Glutamatergic neuron (in vitro differentiated cells): ENCODE results near the gene CARMIL1. TPM values are rescaled to one million over a fixed set of nuclear protein-coding genes. Genes with fewer than 3 reads are reported as not detected.

Experiments used
- DNase-seq: peaks from one replicate; pipeline ENCODE4 v3.0.0; 2022
- H3K27ac Mint-ChIP-seq: one replicate; pipeline ENCODE4 v1.8.0; 2020; ENCODE audit warnings: mild to moderate bottlenecking, mixed read lengths, inconsistent platforms; ENCODE audit not compliant: unreplicated experiment
- H3K27me3 Mint-ChIP-seq: one replicate; pipeline ENCODE4 v1.8.0; 2020; ENCODE audit warnings: mild to moderate bottlenecking, moderate library complexity, mixed read lengths, inconsistent platforms; ENCODE audit not compliant: unreplicated experiment
- H3K36me3 Mint-ChIP-seq: one replicate; pipeline ENCODE4 v1.8.0; 2020; ENCODE audit warnings: mild to moderate bottlenecking, mixed read lengths, inconsistent platforms; ENCODE audit not compliant: unreplicated experiment
- H3K4me1 Mint-ChIP-seq: one replicate; pipeline ENCODE4 v1.8.0; 2020; ENCODE audit warnings: mild to moderate bottlenecking, low read depth, mixed read lengths, inconsistent platforms; ENCODE audit not compliant: unreplicated experiment
- H3K4me3 Mint-ChIP-seq: one replicate; pipeline ENCODE4 v1.8.0; 2020; ENCODE audit warnings: mild to moderate bottlenecking, mixed read lengths, inconsistent platforms; ENCODE audit not compliant: unreplicated experiment
- H3K9me3 Mint-ChIP-seq: one replicate; pipeline ENCODE4 v1.8.0; 2020; ENCODE audit warnings: mild to moderate bottlenecking, moderate library complexity, mixed read lengths, inconsistent platforms; ENCODE audit not compliant: unreplicated experiment
- total RNA-seq: library from RNA; stranded (reverse); fragmentation: NEBNext Ultra II Directional; extraction: Animal tissue kit (Norgen Biotek cat#: 25700); gene quantifications from one replicate; pipeline ENCODE4 v1.2.1, GENCODE V29; 2021; ENCODE audit not compliant: unreplicated experiment
- TF ChIP-seq, protein P1 (sequence below): fragments of 200-600 bp; sonication (generic); IDR thresholded peaks from one replicate; pipeline ENCODE4 v1.5.0; 2021; ENCODE audit not compliant: partially characterized antibody, unreplicated experiment

CARMIL1 gene
- total RNA-seq, 1 donor from 2014 or later: 4.8 TPM

DNA sequence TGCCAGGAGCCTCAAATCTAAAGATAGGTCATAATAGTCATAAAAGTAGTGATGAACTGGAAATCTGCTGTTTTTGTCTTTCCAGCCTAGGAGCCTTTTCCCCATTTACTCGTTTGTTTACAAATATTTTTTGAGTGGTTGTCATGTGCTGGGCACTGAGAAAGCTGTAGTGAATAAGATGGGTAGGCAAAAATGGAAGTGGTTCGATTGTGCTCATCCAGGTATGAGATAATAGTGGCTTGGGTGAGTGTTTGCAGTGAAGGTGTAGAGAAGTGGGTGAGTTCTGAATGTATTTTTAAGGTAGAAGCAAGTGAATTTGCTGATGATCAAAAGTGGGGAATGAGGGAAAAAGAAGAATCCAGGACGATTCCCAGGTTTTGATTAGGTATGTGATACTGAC lies 53.0 kb downstream of the CARMIL1 start:
- H3K4me3 Mint-ChIP-seq: no peak overlapping the region
- no peaks in the 10 kb centered on the region for H3K27me3 Mint-ChIP-seq
- H3K27ac Mint-ChIP-seq: no peak overlapping the region
- no peak for DNase-seq
- peaks cover 19% of the 10 kb centered on the region for H3K4me1 Mint-ChIP-seq
- no peaks in the 10 kb centered on the region for H3K36me3 Mint-ChIP-seq
- H3K9me3 Mint-ChIP-seq: peaks cover 2% of the 10 kb centered on the region
- TF ChIP-seq, protein P1, sequence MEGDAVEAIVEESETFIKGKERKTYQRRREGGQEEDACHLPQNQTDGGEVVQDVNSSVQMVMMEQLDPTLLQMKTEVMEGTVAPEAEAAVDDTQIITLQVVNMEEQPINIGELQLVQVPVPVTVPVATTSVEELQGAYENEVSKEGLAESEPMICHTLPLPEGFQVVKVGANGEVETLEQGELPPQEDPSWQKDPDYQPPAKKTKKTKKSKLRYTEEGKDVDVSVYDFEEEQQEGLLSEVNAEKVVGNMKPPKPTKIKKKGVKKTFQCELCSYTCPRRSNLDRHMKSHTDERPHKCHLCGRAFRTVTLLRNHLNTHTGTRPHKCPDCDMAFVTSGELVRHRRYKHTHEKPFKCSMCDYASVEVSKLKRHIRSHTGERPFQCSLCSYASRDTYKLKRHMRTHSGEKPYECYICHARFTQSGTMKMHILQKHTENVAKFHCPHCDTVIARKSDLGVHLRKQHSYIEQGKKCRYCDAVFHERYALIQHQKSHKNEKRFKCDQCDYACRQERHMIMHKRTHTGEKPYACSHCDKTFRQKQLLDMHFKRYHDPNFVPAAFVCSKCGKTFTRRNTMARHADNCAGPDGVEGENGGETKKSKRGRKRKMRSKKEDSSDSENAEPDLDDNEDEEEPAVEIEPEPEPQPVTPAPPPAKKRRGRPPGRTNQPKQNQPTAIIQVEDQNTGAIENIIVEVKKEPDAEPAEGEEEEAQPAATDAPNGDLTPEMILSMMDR: no peak

DNA sequence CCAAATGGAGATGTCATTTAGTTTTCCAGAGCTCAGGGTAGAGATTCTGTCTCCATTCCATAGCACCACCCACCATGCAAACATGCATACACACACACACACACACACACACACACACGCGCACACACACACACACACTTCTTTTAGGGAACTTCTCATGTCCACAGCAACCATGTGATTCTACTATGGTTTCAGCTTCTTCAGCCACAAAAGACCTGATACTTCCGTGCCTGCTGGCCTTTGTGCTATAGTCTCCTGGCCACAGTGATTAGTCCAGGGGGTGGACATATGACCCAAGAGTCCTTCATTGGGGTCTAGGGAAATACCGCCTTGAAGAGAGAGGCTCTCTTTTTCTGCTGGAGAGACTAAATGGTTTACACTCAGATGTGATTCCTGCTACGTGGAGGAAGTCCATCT lies 53.5 kb downstream of the CARMIL1 start:
- H3K36me3 Mint-ChIP-seq: no peaks in the 10 kb centered on the region
- peaks cover 19% of the 10 kb centered on the region for H3K4me1 Mint-ChIP-seq
- TF ChIP-seq, protein P1: no peak
- H3K27me3 Mint-ChIP-seq: no peaks in the 10 kb centered on the region
- DNase-seq: no peak
- no peak overlapping the region for H3K27ac Mint-ChIP-seq
- peaks cover 2% of the 10 kb centered on the region for H3K9me3 Mint-ChIP-seq
- H3K4me3 Mint-ChIP-seq: no peak overlapping the region

DNA sequence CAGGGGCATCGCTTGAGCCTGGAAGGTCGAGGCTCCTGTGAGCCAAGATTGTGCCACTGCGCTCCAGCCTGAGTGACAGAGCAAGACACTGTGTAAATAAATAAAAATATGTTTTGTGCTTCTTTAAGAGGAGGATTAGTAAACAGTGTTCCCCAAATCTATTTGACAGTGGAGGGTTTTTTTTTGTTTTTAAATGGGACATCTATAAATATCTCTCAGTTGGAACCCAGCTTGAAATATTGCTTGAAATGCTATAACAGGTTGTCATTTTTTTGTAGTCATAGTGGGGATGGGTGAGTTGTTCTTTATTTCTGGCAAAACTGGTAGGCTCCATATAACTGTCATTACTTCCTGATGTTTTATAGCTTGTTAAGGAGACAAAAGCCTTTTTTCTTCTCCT lies 54.3 kb downstream of the CARMIL1 start:
- Mint-ChIP-seq H3K4me3 (no peak overlapping the region), H3K27me3 (no peaks in the 10 kb centered on the region), H3K9me3 (peaks cover 2% of the 10 kb centered on the region), H3K27ac (no peak overlapping the region), H3K4me1 (peaks cover 19% of the 10 kb centered on the region), H3K36me3 (no peaks in the 10 kb centered on the region)
- TF ChIP-seq, protein P1: no peak
- no peak for DNase-seq

DNA sequence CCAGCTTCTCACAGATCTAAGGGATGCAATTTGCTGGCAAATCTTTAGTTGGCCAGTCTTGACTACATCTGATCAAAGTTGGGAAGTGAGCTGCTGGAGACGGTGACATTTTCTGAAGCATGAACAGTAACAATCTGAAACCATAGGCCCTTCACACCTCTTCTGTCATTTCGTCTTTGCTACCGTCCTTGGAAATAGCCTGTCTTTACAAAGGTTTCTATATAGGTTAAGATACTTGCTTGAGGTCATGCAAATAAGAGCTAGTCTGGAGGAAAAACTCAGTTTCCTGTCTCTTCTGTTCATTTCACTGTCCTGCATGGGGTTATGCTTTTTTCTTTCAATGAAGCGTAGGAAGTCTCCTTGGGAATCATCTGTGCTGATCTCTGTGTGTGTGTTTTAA lies 55.6 kb downstream of the CARMIL1 start:
- no peak for DNase-seq
- no peak overlapping the region for H3K27ac Mint-ChIP-seq
- no peaks in the 10 kb centered on the region for H3K27me3 Mint-ChIP-seq
- H3K4me1 Mint-ChIP-seq: peaks cover 9% of the 10 kb centered on the region
- peaks cover 2% of the 10 kb centered on the region for H3K9me3 Mint-ChIP-seq
- TF ChIP-seq, protein P1: no peak
- H3K4me3 Mint-ChIP-seq: no peak overlapping the region
- H3K36me3 Mint-ChIP-seq: no peaks in the 10 kb centered on the region

DNA sequence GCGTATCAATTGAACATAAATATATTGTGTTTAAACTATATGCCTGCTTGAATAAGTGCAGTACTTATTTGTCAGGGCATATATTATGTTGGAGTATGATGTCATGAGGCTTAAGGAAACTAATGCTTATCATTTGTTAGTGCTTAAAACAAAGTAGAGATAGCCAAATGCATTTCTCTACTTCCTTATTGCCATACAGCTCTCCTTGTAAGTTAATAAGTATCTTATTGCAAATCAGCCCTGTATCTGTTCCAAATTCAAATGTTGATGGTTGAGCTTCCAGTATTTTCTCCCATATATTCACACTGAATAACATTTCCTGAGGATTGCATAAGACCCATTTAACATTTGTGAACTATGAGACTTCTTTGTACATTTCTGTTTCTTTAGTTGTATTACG lies 57.8 kb downstream of the CARMIL1 start:
- Mint-ChIP-seq H3K4me3 (no peak overlapping the region), H3K9me3 (peaks cover 3% of the 10 kb centered on the region), H3K36me3 (no peaks in the 10 kb centered on the region), H3K27me3 (no peaks in the 10 kb centered on the region), H3K27ac (no peak overlapping the region), H3K4me1 (no peaks in the 10 kb centered on the region)
- DNase-seq: no peak
- TF ChIP-seq, protein P1: no peak
